IMR-90 (cell line): ENCODE data around the gene MGME1. TPM values are rescaled to one million over a fixed set of nuclear protein-coding genes. Genes with fewer than 3 reads are reported as not detected.

ENCODE experiments used
- ATAC-seq: fragments of 200-7000 bp; cut with Tn5 transposase; 2 replicates; pipeline ENCODE4 v1.9.1; 2020; ENCODE audit warnings: low read depth, mild to moderate bottlenecking, moderate library complexity
- BruUV-seq: library from RNA; stranded (reverse); fragments of 400-500 nt; replicated peaks from 2 replicates; lab custom pipeline; 2021; lab: Mats Ljungman, UMichigan
- CTCF ChIA-PET: fragments of 300-600 bp; formaldehyde crosslinking; extraction: SDS; loops from one replicate; lab custom pipeline; 2021; ENCODE audit warnings: antibody characterized with exemption; lab: Yijun Ruan, JAX
- POLR2A ChIA-PET: fragments of 300-600 bp; sonication (Branson Sonifier 250); formaldehyde crosslinking; loops from one replicate; lab custom pipeline; 2022; ENCODE audit warnings: antibody characterized with exemption; ENCODE audit not compliant: unreplicated experiment; lab: Charles Lee
- DNase-seq: peaks from one replicate; pipeline ENCODE4 v3.0.0; 2013
- H2AFZ ChIP-seq: replicated peaks from 2 replicates; pipeline ENCODE3; 2013; ENCODE audit warnings: low read length, mild to moderate bottlenecking; ENCODE audit not compliant: poor library complexity
- H2AK5ac ChIP-seq: 2 replicates; pipeline ENCODE4 v1.6.1; 2013; ENCODE audit warnings: low read depth, low read length, inconsistent platforms
- H2AK9ac ChIP-seq: replicated peaks from 2 replicates; pipeline ENCODE3; 2013; ENCODE audit warnings: mild to moderate bottlenecking, low read depth, low read length, moderate library complexity; ENCODE audit not compliant: poor library complexity
- H2BK120ac ChIP-seq: 2 replicates; pipeline ENCODE4 v1.6.1; 2013; ENCODE audit warnings: low read depth, low read length, inconsistent platforms
- H2BK15ac ChIP-seq: 3 replicates; pipeline ENCODE4 v1.6.1; 2013; ENCODE audit warnings: low read depth, low read length, inconsistent platforms
- H2BK20ac ChIP-seq: 2 replicates; pipeline ENCODE4 v1.6.1; 2013; ENCODE audit warnings: low read depth, mild to moderate bottlenecking, inconsistent platforms, low read length, moderate library complexity
- H2BK5ac ChIP-seq: 2 replicates; pipeline ENCODE4 v1.6.1; 2013; ENCODE audit warnings: mild to moderate bottlenecking, low read depth, low read length, inconsistent platforms; ENCODE audit not compliant: poor library complexity, severe bottlenecking
- H3K14ac ChIP-seq: replicated peaks from 2 replicates; pipeline ENCODE4 v1.6.1; 2013; ENCODE audit warnings: low read depth, low read length, inconsistent platforms
- H3K18ac ChIP-seq: 2 replicates; pipeline ENCODE4 v1.6.1; 2013; ENCODE audit warnings: low read depth, low read length, control low read depth
- H3K23ac ChIP-seq: 2 replicates; pipeline ENCODE4 v1.6.1; 2013; ENCODE audit warnings: low read depth, low read length, inconsistent platforms
- H3K27ac ChIP-seq: 2 replicates; pipeline ENCODE4 v1.5.1; 2013; ENCODE audit warnings: mild to moderate bottlenecking, control low read depth, low read length; ENCODE audit not compliant: insufficient read depth
- H3K27me3 ChIP-seq: 2 replicates; pipeline ENCODE4 v1.6.1; 2013; ENCODE audit warnings: low read length; ENCODE audit not compliant: control insufficient read depth, insufficient read depth
- H3K36me3 ChIP-seq: 2 replicates; pipeline ENCODE4 v1.6.1; 2013; ENCODE audit warnings: low read length, mixed read lengths; ENCODE audit not compliant: control insufficient read depth, insufficient read depth
- H3K4ac ChIP-seq: 2 replicates; pipeline ENCODE4 v1.6.1; 2013; ENCODE audit warnings: low read depth, low read length, inconsistent platforms
- H3K4me1 ChIP-seq: 2 replicates; pipeline ENCODE4 v1.6.1; 2013; ENCODE audit warnings: low read length, mixed read lengths; ENCODE audit not compliant: control insufficient read depth, insufficient read depth
- H3K4me2 ChIP-seq: 2 replicates; pipeline ENCODE4 v1.6.1; 2013; ENCODE audit warnings: low read depth, mild to moderate bottlenecking, control low read depth, low read length, moderate library complexity
- H3K4me3 ChIP-seq: 2 replicates; pipeline ENCODE4 v1.5.1; 2013; ENCODE audit warnings: low read depth, mild to moderate bottlenecking, control low read depth, low read length, moderate library complexity; ENCODE audit not compliant: insufficient read depth
- H3K56ac ChIP-seq: 2 replicates; pipeline ENCODE4 v1.6.1; 2013; ENCODE audit warnings: low read length, inconsistent platforms; ENCODE audit not compliant: insufficient read depth; ENCODE audit errors: extremely low read depth
- H3K79me1 ChIP-seq, 2 experiments: 2 replicates each; pipeline ENCODE4 v1.6.1; 2013; ENCODE audit warnings: low read length in 2 of 2, inconsistent platforms in 1 of 2, low read depth in 1 of 2
- H3K9ac ChIP-seq: 2 replicates; pipeline ENCODE4 v1.6.1; 2013; ENCODE audit warnings: low read depth, low read length, control low read depth
- H3K9me1 ChIP-seq: 2 replicates; pipeline ENCODE4 v1.6.1; 2013; ENCODE audit warnings: low read length, inconsistent platforms; ENCODE audit not compliant: insufficient read depth
- H3K9me3 ChIP-seq: 2 replicates; pipeline ENCODE4 v1.6.1; 2013; ENCODE audit warnings: low read length; ENCODE audit not compliant: control insufficient read depth, insufficient read depth
- H4K20me1 ChIP-seq: 2 replicates; pipeline ENCODE4 v1.6.1; 2013; ENCODE audit warnings: low read length, inconsistent platforms; ENCODE audit not compliant: insufficient read depth
- H4K5ac ChIP-seq: 2 replicates; pipeline ENCODE4 v1.6.1; 2013; ENCODE audit warnings: mild to moderate bottlenecking, low read depth, low read length, control low read depth
- H4K8ac ChIP-seq, 2 experiments: 2 replicates each; pipeline ENCODE4 v1.6.1; 2013; ENCODE audit warnings: low read depth in 2 of 2, low read length in 2 of 2, control low read depth in 1 of 2, inconsistent platforms in 1 of 2
- H4K91ac ChIP-seq: 2 replicates; pipeline ENCODE4 v1.6.1; 2013; ENCODE audit warnings: low read depth, low read length, inconsistent platforms; ENCODE audit not compliant: insufficient read depth
- CHD1 ChIP-seq: IDR thresholded peaks from 2 replicates; pipeline ENCODE4 v1.6.1; 2012; ENCODE audit warnings: low read depth, low read length, improper control_type of control experiment
- CTCF ChIP-seq: conservative IDR thresholded peaks from 2 replicates; pipeline ENCODE4 v1.5.1; 2012; ENCODE audit warnings: mild to moderate bottlenecking, low read depth, low read length, improper control_type of control experiment
- MAFK ChIP-seq: IDR thresholded peaks from 2 replicates; pipeline ENCODE4 v1.6.1; 2012; ENCODE audit warnings: low read depth, low read length, improper control_type of control experiment
- WGBS, 2 experiments: methylation state at CpG; one replicate each; pipeline versions ENCODE4 v1.1.5 to v1.1.7; 2013; ENCODE audit warnings: missing lambda C conversion rate in 2 of 2; ENCODE audit not compliant: insufficient read length in 1 of 2; ENCODE audit errors: extremely low coverage in 2 of 2; 5-methylcytosine and 5-hydroxymethylcytosine counted together
- dilution Hi-C: fragments of 300-500 bp; cut with HindIII; formaldehyde crosslinking; loops from one replicate; pipeline ENCODE4 v1.14.3; 2018; ENCODE audit warnings: low sequenced_read_pairs; ENCODE audit not compliant: unreplicated experiment
- in situ Hi-C: fragments of 300-500 bp; cut with MboI; formaldehyde crosslinking; loops from 3 replicates; pipeline ENCODE4 v1.14.3; 2019; ENCODE audit warnings: low sequenced_read_pairs, inconsistent platforms, mixed read lengths
- intact Hi-C: fragments of 100-400 bp; cut with micrococcal nuclease; formaldehyde crosslinking; loops from 2 replicates; pipeline ENCODE4 v1.10.0; 2022
- polyA plus RNA-seq, 3 experiments: library from polyadenylated mRNA; depleted of rRNA; stranded (reverse); fragments of >200 nt; gene quantifications; 2 replicates each; pipeline ENCODE4 v1.2.3, GENCODE V29; 2012; ENCODE audit warnings: low replicate concordance in 1 of 3
- total RNA-seq: library from RNA; depleted of rRNA; stranded (reverse); fragments of >200 nt; gene quantifications from 2 replicates; pipeline ENCODE4 v1.2.3, GENCODE V29; 2012

The MGME1 gene
- total and polyA plus RNA-seq, 2 of the 4 experiments (the other 2 are of a cell fraction) = 7.2 to 9.3 TPM

- Histone ChIP-seq H3K4ac (peak overlapping the region; percentile 21; the same call in 1 of the 2 replicates), H2BK20ac (peak overlapping the region; percentile 12; the same call in 1 of the 2 replicates), H3K9me3 (no peaks in the 10 kb centered on the region), H3K9me1 (peaks cover 20% of the 10 kb centered on the region), H2AFZ (no peak overlapping the region), H2AK9ac (no peak overlapping the region), H3K36me3 (peaks cover 27% of the 10 kb centered on the region), H2BK15ac (0 out of 3 replicates have a peak overlapping the region, but pooled peaks have one; percentile 0), H3K18ac (peak overlapping the region; percentile 78), H3K4me3 (no peak overlapping the region), H2BK5ac (peak overlapping the region; percentile 42), H2AK5ac (peak overlapping the region; percentile 9; the same call in 1 of the 2 replicates), H3K27me3 (no peaks in the 10 kb centered on the region), H3K27ac (peak overlapping the region; percentile 88; the same call in 1 of the 2 replicates), H3K56ac (no peak overlapping the region), H4K5ac (peak overlapping the region; percentile 40), H3K23ac (peak overlapping the region; percentile 90), H4K8ac (peak overlapping the region in 1 of 2 experiments; percentile 43; a peak in 1 of 4 replicates), H4K91ac (no peak overlapping the region), H3K14ac (peak overlapping the region; percentile 0), H3K4me1 (peaks cover 24% of the 10 kb centered on the region), H4K20me1 (peaks cover 90% of the 10 kb centered on the region), H3K79me1 (peaks cover 9 to 63% of the 10 kb centered on the region in 2 experiments; a peak in 3 of 4 replicates), H3K9ac (peak overlapping the region; percentile 18), H3K4me2 (peak overlapping the region; percentile 66), H2BK120ac (peak overlapping the region; percentile 12; the same call in 1 of the 2 replicates)
- in situ Hi-C loops (no loop called here), intact Hi-C loops (loop anchor here (5.0 kb wide), 1 partner anchor 319 kb away; no protein-coding TSS in a partner anchor), dilution Hi-C loops (no loop called here)
- ChIA-PET CTCF (interaction anchor here (0.7 to 1.1 kb wide), 5 partner anchors 8 to 276 kb away, joined by 3 read pairs; partner anchors contain the start of gene RRBP1), POLR2A (no interaction called here)
- TF ChIP-seq CHD1 (no peak), CTCF (peak; percentile 31; the same call in 1 of the 2 replicates), MAFK (peak; percentile 62)
- WGBS, 2 experiments = no CpG with 5 or more reads among the region's 5 CpGs
- ATAC-seq = peak; percentile 11
- BruUV-seq = no TSS peak
- DNase-seq = peak; percentile 61
Observed at GRCh38 chr20:17958373-17959256, 10.2 kb upstream of the MGME1 start.
